DND-41 (cell line): ENCODE data around the gene MIGA2.

ENCODE experiments used
- ATAC-seq: fragments of 200-7000 bp; cut with Tn5 transposase; 3 replicates; pipeline ENCODE4 v1.9.1; 2021; ENCODE audit warnings: low read depth; ENCODE audit not compliant: insufficient read depth
- DNase-seq: peaks from one replicate; pipeline ENCODE4 v3.0.0-alpha.2; 2020
- H2AFZ ChIP-seq: 2 replicates; pipeline ENCODE4 v1.6.0; 2012; ENCODE audit warnings: low read depth, low read length
- H3K27ac ChIP-seq: 2 replicates; pipeline ENCODE4 v1.5.1; 2012; ENCODE audit warnings: low read length, inconsistent platforms
- H3K27me3 ChIP-seq: fragments of 200-600 bp; sonication (generic); 2 replicates; pipeline ENCODE4 v1.6.0; 2012; ENCODE audit warnings: low read length, mild to moderate bottlenecking, inconsistent platforms; ENCODE audit not compliant: insufficient read depth, poor library complexity
- H3K36me3 ChIP-seq: 2 replicates; pipeline ENCODE4 v1.5.1; 2012; ENCODE audit warnings: low read length, inconsistent platforms; ENCODE audit not compliant: insufficient read depth
- H3K4me1 ChIP-seq: 2 replicates; pipeline ENCODE4 v1.5.1; 2012; ENCODE audit warnings: mild to moderate bottlenecking, low read length; ENCODE audit not compliant: insufficient read depth
- H3K4me2 ChIP-seq: 2 replicates; pipeline ENCODE4 v1.6.0; 2012; ENCODE audit warnings: mild to moderate bottlenecking, moderate library complexity, low read length, inconsistent platforms; ENCODE audit not compliant: insufficient read depth
- H3K4me3 ChIP-seq, 2 experiments: fragments of 200-600 bp in 1 of 2; shearing (Covaris generic) in 1 of 2; 2 replicates each; pipeline ENCODE4 v1.5.1; 2012 to 2016; ENCODE audit warnings: inconsistent platforms in 2 of 2, low read length in 2 of 2, mild to moderate bottlenecking in 2 of 2, low read depth in 1 of 2, moderate library complexity in 1 of 2
- H3K79me2 ChIP-seq: 2 replicates; pipeline ENCODE4 v1.6.0; 2012; ENCODE audit warnings: low read length, inconsistent platforms; ENCODE audit not compliant: insufficient read depth
- H3K9ac ChIP-seq: 2 replicates; pipeline ENCODE4 v1.6.0; 2012; ENCODE audit warnings: low read depth, mild to moderate bottlenecking, inconsistent platforms, low read length, moderate library complexity
- H3K9me3 ChIP-seq: 2 replicates; pipeline ENCODE4 v1.5.1; 2012; ENCODE audit warnings: low read length, moderate library complexity, mild to moderate bottlenecking, inconsistent platforms; ENCODE audit not compliant: insufficient read depth, severe bottlenecking
- H4K20me1 ChIP-seq: 2 replicates; pipeline ENCODE4 v1.6.0; 2012; ENCODE audit warnings: low read length; ENCODE audit not compliant: insufficient read depth
- EZH2 ChIP-seq: IDR thresholded peaks from 3 replicates; pipeline ENCODE4 v1.6.1; 2012; ENCODE audit warnings: borderline replicate concordance, low read depth, mild to moderate bottlenecking, moderate library complexity, low read length, inconsistent platforms; ENCODE audit not compliant: severe bottlenecking
- TF ChIP-seq, protein P1 (sequence below): IDR thresholded peaks from 2 replicates; pipeline ENCODE4 v1.5.1; 2012; ENCODE audit warnings: borderline replicate concordance, low read length, moderate library complexity, mild to moderate bottlenecking; ENCODE audit not compliant: poor library complexity, severe bottlenecking; ENCODE audit errors: extremely low read depth

MIGA2 gene

DNA sequence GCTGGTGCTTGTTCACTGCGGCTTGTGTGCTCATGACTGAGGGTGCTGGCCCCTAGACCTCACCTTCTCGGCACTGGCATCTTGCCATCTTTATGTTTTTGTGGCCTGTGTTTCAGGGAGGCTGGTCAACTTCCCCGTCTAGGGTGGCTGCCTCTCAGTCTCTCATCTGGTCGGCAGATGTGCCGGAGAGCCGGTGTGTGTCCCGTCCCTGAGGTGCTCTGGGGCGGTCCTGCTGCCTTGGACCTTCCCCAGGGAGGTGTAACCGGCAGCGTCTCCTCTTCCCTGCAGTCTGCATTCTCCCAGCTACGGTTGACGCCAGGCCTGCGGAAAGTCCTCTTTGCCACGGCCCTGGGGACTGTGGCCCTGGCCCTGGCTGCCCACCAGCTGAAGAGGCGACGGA is 5.6 kb downstream of the MIGA2 start:
- ATAC-seq (no peak), DNase-seq (no peak)
- no peaks in the 10 kb centered on the region for H3K27me3 ChIP-seq
- H3K36me3 ChIP-seq: peaks cover 18% of the 10 kb centered on the region
- no peak overlapping the region for H3K4me3 ChIP-seq
- H3K4me2 ChIP-seq: no peak overlapping the region
- H3K79me2 ChIP-seq: peaks cover 26% of the 10 kb centered on the region
- H4K20me1 ChIP-seq: peaks cover 12% of the 10 kb centered on the region
- no peak overlapping the region for H3K27ac ChIP-seq
- H3K4me1 ChIP-seq: peaks cover 16% of the 10 kb centered on the region
- no peak overlapping the region for H2AFZ ChIP-seq
- H3K9ac ChIP-seq: no peak overlapping the region
- no peaks in the 10 kb centered on the region for H3K9me3 ChIP-seq
- TF ChIP-seq, protein P1, sequence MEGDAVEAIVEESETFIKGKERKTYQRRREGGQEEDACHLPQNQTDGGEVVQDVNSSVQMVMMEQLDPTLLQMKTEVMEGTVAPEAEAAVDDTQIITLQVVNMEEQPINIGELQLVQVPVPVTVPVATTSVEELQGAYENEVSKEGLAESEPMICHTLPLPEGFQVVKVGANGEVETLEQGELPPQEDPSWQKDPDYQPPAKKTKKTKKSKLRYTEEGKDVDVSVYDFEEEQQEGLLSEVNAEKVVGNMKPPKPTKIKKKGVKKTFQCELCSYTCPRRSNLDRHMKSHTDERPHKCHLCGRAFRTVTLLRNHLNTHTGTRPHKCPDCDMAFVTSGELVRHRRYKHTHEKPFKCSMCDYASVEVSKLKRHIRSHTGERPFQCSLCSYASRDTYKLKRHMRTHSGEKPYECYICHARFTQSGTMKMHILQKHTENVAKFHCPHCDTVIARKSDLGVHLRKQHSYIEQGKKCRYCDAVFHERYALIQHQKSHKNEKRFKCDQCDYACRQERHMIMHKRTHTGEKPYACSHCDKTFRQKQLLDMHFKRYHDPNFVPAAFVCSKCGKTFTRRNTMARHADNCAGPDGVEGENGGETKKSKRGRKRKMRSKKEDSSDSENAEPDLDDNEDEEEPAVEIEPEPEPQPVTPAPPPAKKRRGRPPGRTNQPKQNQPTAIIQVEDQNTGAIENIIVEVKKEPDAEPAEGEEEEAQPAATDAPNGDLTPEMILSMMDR: no peak
- no peak for TF ChIP-seq EZH2

DNA sequence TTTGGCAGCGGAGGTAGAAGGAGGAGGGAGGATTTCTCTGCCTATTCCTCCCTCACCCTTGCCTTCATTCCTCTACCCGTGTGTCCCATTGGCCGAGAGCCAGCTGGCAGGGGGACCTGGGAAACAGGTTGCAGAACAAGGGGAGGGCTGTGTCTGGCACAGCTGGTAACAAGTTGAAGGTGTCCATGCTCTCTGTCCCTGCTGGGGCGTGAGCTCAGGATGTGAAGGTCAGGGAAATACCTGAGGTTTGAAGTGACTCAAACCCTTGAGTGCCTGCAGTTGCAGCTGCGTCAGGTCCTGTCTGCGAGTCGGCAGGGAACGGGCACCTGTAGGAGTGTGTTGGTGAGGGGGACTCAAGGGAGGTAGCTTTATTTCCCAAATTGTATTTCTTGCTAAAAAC is 16.2 kb downstream of the MIGA2 start:
- Histone ChIP-seq H3K4me3 (no peak overlapping the region), H3K79me2 (no peaks in the 10 kb centered on the region), H3K9ac (no peak overlapping the region), H3K27me3 (no peaks in the 10 kb centered on the region), H2AFZ (no peak overlapping the region), H4K20me1 (no peaks in the 10 kb centered on the region), H3K36me3 (peaks cover 31% of the 10 kb centered on the region), H3K9me3 (no peaks in the 10 kb centered on the region), H3K4me2 (no peak overlapping the region), H3K4me1 (no peaks in the 10 kb centered on the region), H3K27ac (no peak overlapping the region)
- DNase-seq (no peak), ATAC-seq (no peak)
- TF ChIP-seq, protein P1: no peak
- TF ChIP-seq EZH2: no peak

DNA sequence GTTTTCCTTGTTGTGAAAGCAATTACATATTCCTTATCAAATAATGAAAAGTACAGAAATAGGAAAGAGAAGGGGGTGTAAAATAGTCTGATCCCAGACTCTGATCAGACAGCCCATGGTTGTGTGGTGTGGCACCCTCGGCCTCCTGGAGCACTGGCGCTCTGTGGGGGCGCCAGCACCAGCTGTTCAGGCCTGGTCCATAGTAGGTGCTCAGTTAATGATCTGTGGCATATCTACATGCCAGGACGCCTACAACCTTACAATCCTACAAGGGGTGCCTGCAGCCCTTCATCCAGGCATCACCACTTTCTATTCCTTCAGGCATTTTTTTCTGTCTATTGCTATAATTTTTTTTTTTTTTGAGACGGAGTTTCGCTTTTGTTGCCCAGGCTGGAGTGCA is 16.6 kb downstream of the MIGA2 start:
- H3K36me3 ChIP-seq: peaks cover 30% of the 10 kb centered on the region
- H3K4me1 ChIP-seq: no peaks in the 10 kb centered on the region
- H3K9ac ChIP-seq: no peak overlapping the region
- no peak overlapping the region for H3K4me2 ChIP-seq
- DNase-seq: no peak
- H4K20me1 ChIP-seq: no peaks in the 10 kb centered on the region
- H3K27ac ChIP-seq: no peak overlapping the region
- no peaks in the 10 kb centered on the region for H3K27me3 ChIP-seq
- H3K4me3 ChIP-seq: no peak overlapping the region
- TF ChIP-seq, protein P1: no peak
- no peak for TF ChIP-seq EZH2
- no peaks in the 10 kb centered on the region for H3K9me3 ChIP-seq
- ATAC-seq: no peak
- no peak overlapping the region for H2AFZ ChIP-seq
- H3K79me2 ChIP-seq: no peaks in the 10 kb centered on the region

DNA sequence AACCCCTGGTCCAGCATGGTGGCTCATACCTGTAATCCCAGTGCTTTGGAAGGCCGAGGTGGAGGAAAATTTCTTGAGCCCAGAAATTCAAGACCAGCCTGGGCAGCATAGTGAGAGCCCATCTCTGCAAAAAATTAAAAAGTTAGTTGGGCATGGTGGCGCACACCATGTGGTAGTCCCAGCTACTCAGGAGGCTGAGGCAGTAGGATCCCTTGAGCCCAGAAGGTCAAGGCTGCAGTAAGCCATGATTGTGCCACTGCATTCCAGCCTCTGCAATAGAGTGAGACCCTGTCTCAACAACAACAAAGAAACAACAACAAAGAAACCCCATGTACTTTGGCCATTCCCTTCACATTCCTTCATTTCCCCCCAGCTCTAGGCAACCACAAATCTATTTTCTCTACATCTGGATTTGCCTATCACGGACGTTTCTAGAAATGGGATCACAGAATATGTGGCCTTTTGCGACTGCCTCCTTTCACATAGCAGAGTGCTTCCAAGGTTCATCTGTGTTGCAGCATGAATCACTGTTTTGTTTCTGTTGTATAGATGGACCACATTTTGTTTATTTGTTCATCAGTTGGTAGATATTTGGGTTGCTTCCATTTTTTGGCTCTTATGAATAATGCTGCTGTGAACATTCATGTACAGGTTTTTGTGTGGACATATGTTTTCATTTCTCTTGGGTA is 17.9 kb downstream of the MIGA2 start:
- no peaks in the 10 kb centered on the region for H3K27me3 ChIP-seq
- ATAC-seq (no peak), DNase-seq (no peak)
- H3K36me3 ChIP-seq: peaks cover 23% of the 10 kb centered on the region
- H3K4me2 ChIP-seq: no peak overlapping the region
- H4K20me1 ChIP-seq: no peaks in the 10 kb centered on the region
- H3K4me3 ChIP-seq: no peak overlapping the region
- no peaks in the 10 kb centered on the region for H3K79me2 ChIP-seq
- no peak overlapping the region for H3K27ac ChIP-seq
- no peak overlapping the region for H2AFZ ChIP-seq
- no peaks in the 10 kb centered on the region for H3K4me1 ChIP-seq
- H3K9ac ChIP-seq: no peak overlapping the region
- H3K9me3 ChIP-seq: no peaks in the 10 kb centered on the region
- no peak for TF ChIP-seq EZH2
